GM23338 (cell line): ENCODE results near the gene CFAP157.

Experiments
- EZH2phosphoT487 ChIP-seq: fragments of 200-600 bp; sonication (generic); IDR thresholded peaks from one replicate; pipeline ENCODE4 v1.8.1; 2018; ENCODE audit warnings: antibody characterized with exemption; ENCODE audit not compliant: unreplicated experiment
- JUNB ChIP-seq: IDR thresholded peaks from one replicate; pipeline ENCODE4 v1.6.1; 2016; ENCODE audit warnings: antibody characterized with exemption; ENCODE audit not compliant: unreplicated experiment
- TF ChIP-seq, protein P1 (sequence below): IDR thresholded peaks from one replicate; pipeline ENCODE4 v1.6.1; 2018; ENCODE audit warnings: antibody characterized with exemption; ENCODE audit not compliant: unreplicated experiment
- TF ChIP-seq, protein P2 (sequence below), 2 experiments: fragments of 200-600 bp in 1 of 2; sonication (generic) in 1 of 2; conservative IDR thresholded peaks; 2 replicates each; pipeline versions ENCODE4 v1.5.1 to v1.6.1; 2016 to 2017; ENCODE audit warnings: antibody characterized with exemption in 2 of 2, low read depth in 2 of 2, mild to moderate bottlenecking in 2 of 2, moderate library complexity in 1 of 2

DNA sequence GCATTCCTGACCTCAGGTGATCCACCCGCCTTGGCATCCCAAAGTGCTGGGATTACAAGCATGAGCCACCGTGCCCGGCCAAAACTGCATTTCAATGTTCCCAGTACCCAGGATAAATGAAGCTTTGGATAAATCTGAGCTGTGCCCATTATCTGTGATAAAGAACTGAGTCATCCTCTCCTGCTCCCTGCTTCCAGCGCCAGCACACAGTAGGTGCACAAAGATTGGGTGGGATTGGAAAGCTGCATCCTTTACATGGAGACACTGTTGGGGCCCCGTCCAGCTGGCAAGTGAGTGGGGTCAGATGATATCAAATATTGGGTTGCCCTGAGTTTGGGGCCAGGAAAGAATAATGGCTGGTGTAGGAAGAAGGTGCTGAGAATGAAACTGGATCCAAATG lies 54.3 kb downstream of the CFAP157 start:
- TF ChIP-seq, protein P1, sequence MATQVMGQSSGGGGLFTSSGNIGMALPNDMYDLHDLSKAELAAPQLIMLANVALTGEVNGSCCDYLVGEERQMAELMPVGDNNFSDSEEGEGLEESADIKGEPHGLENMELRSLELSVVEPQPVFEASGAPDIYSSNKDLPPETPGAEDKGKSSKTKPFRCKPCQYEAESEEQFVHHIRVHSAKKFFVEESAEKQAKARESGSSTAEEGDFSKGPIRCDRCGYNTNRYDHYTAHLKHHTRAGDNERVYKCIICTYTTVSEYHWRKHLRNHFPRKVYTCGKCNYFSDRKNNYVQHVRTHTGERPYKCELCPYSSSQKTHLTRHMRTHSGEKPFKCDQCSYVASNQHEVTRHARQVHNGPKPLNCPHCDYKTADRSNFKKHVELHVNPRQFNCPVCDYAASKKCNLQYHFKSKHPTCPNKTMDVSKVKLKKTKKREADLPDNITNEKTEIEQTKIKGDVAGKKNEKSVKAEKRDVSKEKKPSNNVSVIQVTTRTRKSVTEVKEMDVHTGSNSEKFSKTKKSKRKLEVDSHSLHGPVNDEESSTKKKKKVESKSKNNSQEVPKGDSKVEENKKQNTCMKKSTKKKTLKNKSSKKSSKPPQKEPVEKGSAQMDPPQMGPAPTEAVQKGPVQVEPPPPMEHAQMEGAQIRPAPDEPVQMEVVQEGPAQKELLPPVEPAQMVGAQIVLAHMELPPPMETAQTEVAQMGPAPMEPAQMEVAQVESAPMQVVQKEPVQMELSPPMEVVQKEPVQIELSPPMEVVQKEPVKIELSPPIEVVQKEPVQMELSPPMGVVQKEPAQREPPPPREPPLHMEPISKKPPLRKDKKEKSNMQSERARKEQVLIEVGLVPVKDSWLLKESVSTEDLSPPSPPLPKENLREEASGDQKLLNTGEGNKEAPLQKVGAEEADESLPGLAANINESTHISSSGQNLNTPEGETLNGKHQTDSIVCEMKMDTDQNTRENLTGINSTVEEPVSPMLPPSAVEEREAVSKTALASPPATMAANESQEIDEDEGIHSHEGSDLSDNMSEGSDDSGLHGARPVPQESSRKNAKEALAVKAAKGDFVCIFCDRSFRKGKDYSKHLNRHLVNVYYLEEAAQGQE: no peak
- TF ChIP-seq, protein P2, sequence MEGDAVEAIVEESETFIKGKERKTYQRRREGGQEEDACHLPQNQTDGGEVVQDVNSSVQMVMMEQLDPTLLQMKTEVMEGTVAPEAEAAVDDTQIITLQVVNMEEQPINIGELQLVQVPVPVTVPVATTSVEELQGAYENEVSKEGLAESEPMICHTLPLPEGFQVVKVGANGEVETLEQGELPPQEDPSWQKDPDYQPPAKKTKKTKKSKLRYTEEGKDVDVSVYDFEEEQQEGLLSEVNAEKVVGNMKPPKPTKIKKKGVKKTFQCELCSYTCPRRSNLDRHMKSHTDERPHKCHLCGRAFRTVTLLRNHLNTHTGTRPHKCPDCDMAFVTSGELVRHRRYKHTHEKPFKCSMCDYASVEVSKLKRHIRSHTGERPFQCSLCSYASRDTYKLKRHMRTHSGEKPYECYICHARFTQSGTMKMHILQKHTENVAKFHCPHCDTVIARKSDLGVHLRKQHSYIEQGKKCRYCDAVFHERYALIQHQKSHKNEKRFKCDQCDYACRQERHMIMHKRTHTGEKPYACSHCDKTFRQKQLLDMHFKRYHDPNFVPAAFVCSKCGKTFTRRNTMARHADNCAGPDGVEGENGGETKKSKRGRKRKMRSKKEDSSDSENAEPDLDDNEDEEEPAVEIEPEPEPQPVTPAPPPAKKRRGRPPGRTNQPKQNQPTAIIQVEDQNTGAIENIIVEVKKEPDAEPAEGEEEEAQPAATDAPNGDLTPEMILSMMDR (conservative IDR thresholded peaks at IDR 0.05; ENCODE audit: low read depth in 2 of 2): no peak
- TF ChIP-seq JUNB: no peak
- TF ChIP-seq EZH2phosphoT487: no peak
